Limb (tissue), 2 donors: Measurements from ENCODE around the gene DCLK3.

Source experiments
- DNase-seq, 2 donors: peaks; one replicate each; pipeline ENCODE4 v3.0.0-alpha.2; 2016; ENCODE audit errors: extremely low spot score in 2 of 2

The DCLK3 gene

GRCh38 chr3:36709826-36710365, 54.5 kb downstream of the DCLK3 start:
- no peak for DNase-seq

GRCh38 chr3:36709281-36709680, 55.1 kb downstream of the DCLK3 start:
- DNase-seq, result no peak

GRCh38 chr3:36707623-36708409, 56.5 kb downstream of the DCLK3 start:
- no peak for DNase-seq

- DNase-seq, result no peak
Measured at GRCh38 chr3:36705015-36705414, 59.3 kb downstream of the DCLK3 start.

- no peak for DNase-seq
Measured at GRCh38 chr3:36704280-36704679, 60.1 kb downstream of the DCLK3 start.

- no peak for DNase-seq
Measured at GRCh38 chr3:36701249-36701572, 63.1 kb downstream of the DCLK3 start.

- DNase-seq, result peak; percentile 80
Measured at GRCh38 chr3:36700537-36701248, 63.7 kb downstream of the DCLK3 start.

- DNase-seq, result no peak
Measured at GRCh38 chr3:36698314-36698713, 66.0 kb downstream of the DCLK3 start.

GRCh38 chr3:36697229-36698001, 66.9 kb downstream of the DCLK3 start:
- no peak for DNase-seq

GRCh38 chr3:36696799-36697198, 67.6 kb downstream of the DCLK3 start:
- no peak for DNase-seq

- no peak for DNase-seq
Measured at GRCh38 chr3:36695769-36696137, 68.6 kb downstream of the DCLK3 start.

- no peak for DNase-seq
Measured at GRCh38 chr3:36695113-36695768, 69.1 kb downstream of the DCLK3 start.

- DNase-seq, result no peak
Measured at GRCh38 chr3:36693670-36694069, 70.7 kb downstream of the DCLK3 start.

- no peak for DNase-seq
Measured at GRCh38 chr3:36689560-36689959, 74.8 kb downstream of the DCLK3 start.

GRCh38 chr3:36688815-36689214, 75.5 kb downstream of the DCLK3 start:
- DNase-seq, result no peak

- DNase-seq, result no peak
Measured at GRCh38 chr3:36686516-36686915, 77.8 kb downstream of the DCLK3 start.

GRCh38 chr3:36681867-36682266, 82.5 kb downstream of the DCLK3 start:
- no peak for DNase-seq

GRCh38 chr3:36680952-36681351, 83.4 kb downstream of the DCLK3 start:
- DNase-seq, result no peak

- DNase-seq, result no peak
Measured at GRCh38 chr3:36679384-36680200, 84.8 kb downstream of the DCLK3 start.

GRCh38 chr3:36678216-36679013, 85.9 kb downstream of the DCLK3 start:
- DNase-seq, result no peak
